Measurements from ENCODE around the gene SLAMF7. TPM values are rescaled to one million over a fixed set of nuclear protein-coding genes. Genes with fewer than 3 reads are reported as not detected.

The SLAMF7 gene
- total RNA-seq, 1 donor, result not detected

- H3K4me2 ChIP-seq (ENCODE audit: insufficient read depth, low read length), result no peak overlapping the region
- no peaks in the 10 kb centered on the region for H3K79me2 ChIP-seq (ENCODE audit: insufficient read depth, low read length)
- H3K4me1 ChIP-seq (ENCODE audit: insufficient read depth, low read length), result no peaks in the 10 kb centered on the region
- no peak for TF ChIP-seq CTCF (IDR thresholded peaks at IDR 0.05; ENCODE audit: extremely low read depth, low read depth, low read length)
- H2AFZ ChIP-seq (ENCODE audit: low read length), result no peak overlapping the region
- H3K36me3 ChIP-seq (ENCODE audit: insufficient read depth, low read length), result no peaks in the 10 kb centered on the region
- no peak for DNase-seq (ENCODE audit: insufficient read length, low spot score, missing footprints)
- no peaks in the 10 kb centered on the region for H3K27me3 ChIP-seq (ENCODE audit: insufficient read depth, low read length)
- H4K20me1 ChIP-seq (ENCODE audit: insufficient read depth, low read length), result no peaks in the 10 kb centered on the region
- no peak overlapping the region for H3K4me3 ChIP-seq (ENCODE audit: insufficient read depth, low read length)
- no peaks in the 10 kb centered on the region for H3K9me3 ChIP-seq (ENCODE audit: low read depth, low read length)
- no peak overlapping the region for H3K27ac ChIP-seq (ENCODE audit: low read depth, low read length)
These were observed 58.2 kb downstream of the SLAMF7 start for GRCh38 chr1:160797271-160797709.

- DNase-seq (ENCODE audit: insufficient read length, low spot score, missing footprints), result no peak
- no peak overlapping the region for H3K4me2 ChIP-seq (ENCODE audit: insufficient read depth, low read length)
- no peak for TF ChIP-seq CTCF (IDR thresholded peaks at IDR 0.05; ENCODE audit: extremely low read depth, low read depth, low read length)
- H3K4me1 ChIP-seq (ENCODE audit: insufficient read depth, low read length), result no peaks in the 10 kb centered on the region
- no peak overlapping the region for H3K27ac ChIP-seq (ENCODE audit: low read depth, low read length)
- no peak overlapping the region for H2AFZ ChIP-seq (ENCODE audit: low read length)
- no peaks in the 10 kb centered on the region for H3K36me3 ChIP-seq (ENCODE audit: insufficient read depth, low read length)
- H3K9me3 ChIP-seq (ENCODE audit: low read depth, low read length), result no peaks in the 10 kb centered on the region
- H3K4me3 ChIP-seq (ENCODE audit: insufficient read depth, low read length), result no peak overlapping the region
- H4K20me1 ChIP-seq (ENCODE audit: insufficient read depth, low read length), result no peaks in the 10 kb centered on the region
- no peaks in the 10 kb centered on the region for H3K27me3 ChIP-seq (ENCODE audit: insufficient read depth, low read length)
- no peaks in the 10 kb centered on the region for H3K79me2 ChIP-seq (ENCODE audit: insufficient read depth, low read length)
These were observed 58.8 kb downstream of the SLAMF7 start for GRCh38 chr1:160797861-160798273.

- no peaks in the 10 kb centered on the region for H3K79me2 ChIP-seq (ENCODE audit: insufficient read depth, low read length)
- DNase-seq (ENCODE audit: insufficient read length, low spot score, missing footprints), result no peak
- no peaks in the 10 kb centered on the region for H4K20me1 ChIP-seq (ENCODE audit: insufficient read depth, low read length)
- H3K4me2 ChIP-seq (ENCODE audit: insufficient read depth, low read length), result no peak overlapping the region
- no peak overlapping the region for H3K27ac ChIP-seq (ENCODE audit: low read depth, low read length)
- H2AFZ ChIP-seq (ENCODE audit: low read length), result no peak overlapping the region
- no peaks in the 10 kb centered on the region for H3K9me3 ChIP-seq (ENCODE audit: low read depth, low read length)
- no peaks in the 10 kb centered on the region for H3K36me3 ChIP-seq (ENCODE audit: insufficient read depth, low read length)
- no peak for TF ChIP-seq CTCF (IDR thresholded peaks at IDR 0.05; ENCODE audit: extremely low read depth, low read depth, low read length)
- no peak overlapping the region for H3K4me3 ChIP-seq (ENCODE audit: insufficient read depth, low read length)
- no peaks in the 10 kb centered on the region for H3K27me3 ChIP-seq (ENCODE audit: insufficient read depth, low read length)
- no peaks in the 10 kb centered on the region for H3K4me1 ChIP-seq (ENCODE audit: insufficient read depth, low read length)
These were observed 59.4 kb downstream of the SLAMF7 start for GRCh38 chr1:160798439-160798838.

- H3K27ac ChIP-seq (ENCODE audit: low read depth, low read length), result no peak overlapping the region
- H3K9me3 ChIP-seq (ENCODE audit: low read depth, low read length), result no peaks in the 10 kb centered on the region
- no peaks in the 10 kb centered on the region for H3K27me3 ChIP-seq (ENCODE audit: insufficient read depth, low read length)
- TF ChIP-seq CTCF (IDR thresholded peaks at IDR 0.05; ENCODE audit: extremely low read depth, low read depth, low read length), result no peak
- no peak overlapping the region for H3K4me2 ChIP-seq (ENCODE audit: insufficient read depth, low read length)
- H3K4me3 ChIP-seq (ENCODE audit: insufficient read depth, low read length), result no peak overlapping the region
- DNase-seq (ENCODE audit: insufficient read length, low spot score, missing footprints), result no peak
- no peaks in the 10 kb centered on the region for H3K79me2 ChIP-seq (ENCODE audit: insufficient read depth, low read length)
- no peaks in the 10 kb centered on the region for H3K36me3 ChIP-seq (ENCODE audit: insufficient read depth, low read length)
- H4K20me1 ChIP-seq (ENCODE audit: insufficient read depth, low read length), result no peaks in the 10 kb centered on the region
- H2AFZ ChIP-seq (ENCODE audit: low read length), result no peak overlapping the region
- no peaks in the 10 kb centered on the region for H3K4me1 ChIP-seq (ENCODE audit: insufficient read depth, low read length)
These were observed 60.6 kb downstream of the SLAMF7 start for GRCh38 chr1:160799641-160800040.
